Hepatic stellate cell (primary cell): Measurements from ENCODE around the gene CDH6.
A peak's percentile ranks its signal among the peaks of the same experiment; 100 is the strongest.

Experiments
- DNase-seq: peaks from one replicate; pipeline ENCODE4 v3.0.0; 2011; ENCODE audit warnings: low spot score

CDH6 gene

DNA sequence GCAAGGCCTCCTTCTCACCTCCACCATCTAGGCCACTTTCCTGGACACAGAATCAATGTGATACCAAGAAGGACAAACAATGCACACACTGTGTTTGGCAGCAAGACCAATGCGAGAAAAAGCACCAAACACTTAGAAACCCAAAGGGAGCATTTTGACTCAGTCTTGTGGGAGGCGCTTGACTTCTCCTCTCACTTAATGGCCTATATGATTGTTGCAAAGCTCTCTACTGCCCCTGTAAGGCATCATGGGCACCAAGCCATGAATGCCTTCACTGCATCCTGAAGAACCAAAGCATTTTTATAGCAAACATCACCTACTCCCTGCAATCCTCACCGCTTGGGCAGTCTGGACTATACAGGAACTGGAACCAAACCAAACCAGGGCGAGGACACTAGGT lies 57.5 kb downstream of the CDH6 start:
- DNase-seq = no peak

DNA sequence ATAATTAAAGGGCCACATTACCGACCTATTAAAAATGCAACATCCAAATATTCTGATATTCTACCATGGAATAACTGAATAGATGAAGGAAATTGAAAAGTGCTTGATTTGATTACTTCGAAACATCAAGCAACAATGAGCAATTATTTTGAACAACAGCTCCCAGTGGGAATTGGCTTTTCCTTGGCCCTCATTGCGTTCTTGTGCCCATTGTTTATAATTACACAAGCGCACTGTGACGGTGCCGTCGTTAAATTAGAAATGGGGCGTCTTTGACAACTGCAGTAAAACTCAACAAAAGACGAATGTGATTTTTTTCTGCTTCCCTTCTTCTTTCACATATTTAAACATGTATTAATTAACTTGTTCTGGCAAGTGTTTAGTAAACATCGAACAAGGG lies 61.6 kb downstream of the CDH6 start:
- no peak for DNase-seq

GRCh38 chr5:31268256-31268655 lies 74.8 kb downstream of the CDH6 start:
- no peak for DNase-seq

- no peak for DNase-seq
These were observed 75.2 kb downstream of the CDH6 start for GRCh38 chr5:31268686-31269085.

DNA sequence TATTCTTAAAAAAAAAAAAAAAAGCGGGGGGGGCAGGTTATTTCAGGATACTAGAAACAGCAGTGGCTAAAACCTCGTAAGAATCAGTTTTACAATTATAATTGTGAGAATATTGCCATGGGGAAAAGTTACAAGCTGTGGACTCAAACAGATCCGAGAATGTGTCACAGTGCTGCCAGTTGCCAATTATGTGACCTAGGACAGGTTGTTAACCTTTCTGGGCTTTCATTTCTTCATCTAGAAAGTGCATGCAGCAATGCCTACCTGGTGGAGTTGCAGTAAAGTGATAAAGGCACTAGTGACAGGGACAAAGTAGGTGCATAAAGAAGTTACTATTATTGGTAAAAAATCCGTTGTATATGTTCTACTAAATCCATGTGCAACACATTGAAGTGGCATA lies 75.8 kb downstream of the CDH6 start:
- DNase-seq = no peak

DNA sequence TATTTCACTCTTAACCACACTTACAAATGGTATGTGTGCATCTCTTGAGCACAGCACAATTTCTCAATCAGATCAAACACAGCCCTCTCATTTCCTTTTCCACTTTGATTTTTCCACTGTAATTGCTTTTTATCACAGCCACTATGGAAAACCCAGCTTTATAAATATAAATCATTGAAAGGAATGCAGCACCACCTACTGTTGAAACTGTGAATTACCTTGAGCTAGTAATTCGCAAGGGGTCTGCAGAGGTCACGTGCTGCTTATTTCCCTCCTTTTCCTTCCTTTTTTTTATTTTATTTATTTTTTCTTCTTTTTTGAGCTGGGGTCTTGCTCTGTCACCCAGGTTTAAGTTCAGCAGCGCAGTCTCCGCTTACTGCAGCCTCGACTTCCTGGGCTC lies 76.9 kb downstream of the CDH6 start:
- DNase-seq = no peak

- DNase-seq = no peak
These were observed 78.1 kb downstream of the CDH6 start for GRCh38 chr5:31271567-31271966.

DNA sequence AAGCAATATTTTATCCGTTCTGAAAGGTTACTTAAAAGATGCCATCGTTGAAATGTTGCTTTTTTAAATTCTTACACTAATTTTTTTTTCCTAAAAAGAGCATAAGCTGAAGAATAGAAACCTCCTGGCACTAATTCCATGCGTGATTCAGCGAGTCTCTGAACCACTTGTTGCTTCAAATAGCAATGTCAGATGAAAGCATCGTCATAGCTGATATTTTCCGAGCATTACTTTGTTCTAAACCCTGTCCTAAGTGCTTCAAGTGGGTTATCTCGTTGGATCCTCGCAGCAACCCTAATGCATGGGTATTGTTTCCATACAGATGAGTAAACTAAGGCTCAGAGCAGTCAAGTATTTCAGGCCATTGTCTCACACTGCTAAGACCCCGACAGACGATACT lies 79.7 kb downstream of the CDH6 start:
- no peak for DNase-seq

- DNase-seq = no peak
These were observed 80.3 kb downstream of the CDH6 start for GRCh38 chr5:31273631-31274378.

DNA sequence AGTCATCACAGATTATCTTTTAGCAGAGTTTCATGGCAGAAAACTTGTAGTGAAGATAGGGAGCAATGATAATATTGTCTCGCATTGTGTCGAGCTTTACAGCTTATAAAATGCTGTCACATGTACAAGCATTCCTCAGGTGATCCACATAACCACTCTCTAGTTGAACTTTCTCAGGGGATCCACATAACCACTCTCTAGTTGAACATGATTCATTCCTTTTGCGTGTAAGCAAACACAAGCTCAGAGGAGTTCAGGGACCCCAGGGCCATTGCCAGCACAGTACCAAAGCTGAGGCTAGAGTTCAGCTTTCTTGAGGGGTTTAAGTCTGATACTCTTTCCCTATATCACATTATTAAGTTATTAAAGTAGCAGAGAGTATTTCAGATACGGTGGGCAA lies 86.7 kb downstream of the CDH6 start:
- DNase-seq = no peak

GRCh38 chr5:31283326-31283725 lies 89.8 kb downstream of the CDH6 start:
- no peak for DNase-seq

DNA sequence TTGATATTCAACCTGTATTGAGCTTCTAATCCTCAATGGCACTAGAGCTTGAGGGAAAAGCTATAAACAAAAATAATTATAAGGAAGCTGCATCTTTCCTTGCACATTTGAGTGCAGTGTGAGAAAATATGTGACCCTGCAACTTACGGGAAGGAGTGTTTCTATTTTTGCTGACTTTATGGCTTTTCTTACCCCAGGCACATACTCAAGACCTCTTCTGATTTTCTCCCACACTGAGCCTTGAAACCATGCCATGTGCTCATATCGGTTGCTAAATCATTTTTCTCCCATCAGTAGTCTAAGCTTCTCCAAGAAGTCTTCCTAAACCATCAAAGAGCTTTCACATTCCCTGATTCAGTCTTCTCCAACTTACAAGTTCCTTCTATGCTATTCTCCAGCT lies 91.5 kb downstream of the CDH6 start:
- DNase-seq = no peak

GRCh38 chr5:31287985-31288384 lies 94.5 kb downstream of the CDH6 start:
- DNase-seq = no peak

DNA sequence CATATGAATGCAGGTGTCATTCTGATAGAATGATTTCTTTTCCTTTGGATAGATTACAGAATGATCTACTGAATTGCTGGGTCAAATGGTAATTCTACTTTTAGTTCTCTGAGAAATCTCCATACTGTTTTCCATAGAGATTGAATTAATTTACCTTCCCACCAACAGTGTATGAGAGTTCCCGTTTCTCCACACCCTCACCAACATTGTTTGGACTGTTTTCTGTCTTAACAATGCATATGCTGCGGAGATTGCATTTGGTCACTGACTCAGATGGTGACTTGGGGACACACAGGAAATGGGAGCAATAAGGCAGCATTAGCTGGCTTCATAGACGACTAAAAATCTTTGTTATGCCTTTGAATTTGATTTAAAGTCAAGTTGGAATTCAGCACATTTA lies 95.9 kb downstream of the CDH6 start:
- no peak for DNase-seq

- no peak for DNase-seq
These were observed 97.9 kb downstream of the CDH6 start for GRCh38 chr5:31291323-31291854.

DNA sequence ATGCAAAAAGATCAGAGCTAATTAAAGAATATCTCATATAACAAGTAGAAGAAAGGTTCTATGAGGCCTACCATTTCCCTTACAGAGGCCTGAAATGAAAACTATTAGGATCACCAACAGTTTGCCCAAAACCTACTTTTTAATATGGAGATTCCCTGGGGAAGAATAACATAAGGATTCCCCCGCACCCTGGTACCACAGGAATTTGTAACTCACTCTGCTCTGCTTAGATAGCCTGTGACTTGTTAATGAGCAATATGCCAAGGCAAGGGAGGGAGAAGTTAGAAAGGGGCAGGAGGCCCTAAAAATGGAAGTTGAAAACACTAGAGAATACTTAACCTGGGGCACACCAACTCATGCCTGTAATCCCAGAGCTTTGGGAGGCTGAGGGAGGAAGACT lies 107.0 kb downstream of the CDH6 start:
- peak; percentile 4 for DNase-seq

GRCh38 chr5:31301833-31302232 lies 108.3 kb downstream of the CDH6 start:
- no peak for DNase-seq

- DNase-seq = no peak
These were observed 110.2 kb downstream of the CDH6 start for GRCh38 chr5:31303688-31304087.

- no peak for DNase-seq
These were observed 124.2 kb downstream of the CDH6 start for GRCh38 chr5:31317665-31318064.

- DNase-seq = no peak
These were observed 125.8 kb downstream of the CDH6 start for GRCh38 chr5:31319335-31319734.

- no peak for DNase-seq
These were observed 129.5 kb downstream of the CDH6 start for GRCh38 chr5:31322946-31323345.

DNA sequence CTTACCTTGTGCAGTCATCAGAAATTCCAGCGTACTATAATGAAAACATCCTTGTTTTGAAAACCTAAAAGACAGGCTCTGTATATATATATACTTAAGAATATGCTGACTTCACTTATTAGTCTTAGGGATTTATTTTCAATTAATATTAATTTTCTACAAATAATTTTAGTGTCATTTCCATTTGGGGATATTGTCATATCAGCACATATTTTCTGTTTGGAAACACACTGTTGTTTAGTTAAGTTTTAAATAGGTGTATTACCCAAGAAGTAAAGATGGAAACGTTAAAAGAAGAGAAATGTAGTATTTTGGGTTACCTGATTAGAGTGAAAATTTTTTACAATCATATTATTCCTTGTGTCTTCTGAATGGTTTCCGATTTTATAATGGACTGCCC lies 131.4 kb downstream of the CDH6 start:
- DNase-seq = no peak

- no peak for DNase-seq
These were observed 134.7 kb downstream of the CDH6 start for GRCh38 chr5:31328040-31328733.

GRCh38 chr5:31329715-31330114 lies 136.2 kb downstream of the CDH6 start:
- peak; percentile 6 for DNase-seq
